Activated CD4-positive, alpha-beta T cell treated with anti-CD3 and anti-CD28 coated beads for 48 hours (primary cell): Measurements from ENCODE around the gene OSBPL3.
"Not testable (repeated sequence)": the region's sequence is repeated elsewhere in the genome, so short reads cannot be mapped to it uniquely, and the experiment has no call there.

Experiments
- DNase-seq: peaks from one replicate; pipeline ENCODE4 v3.0.0-alpha.2; 2020

OSBPL3 gene

DNA sequence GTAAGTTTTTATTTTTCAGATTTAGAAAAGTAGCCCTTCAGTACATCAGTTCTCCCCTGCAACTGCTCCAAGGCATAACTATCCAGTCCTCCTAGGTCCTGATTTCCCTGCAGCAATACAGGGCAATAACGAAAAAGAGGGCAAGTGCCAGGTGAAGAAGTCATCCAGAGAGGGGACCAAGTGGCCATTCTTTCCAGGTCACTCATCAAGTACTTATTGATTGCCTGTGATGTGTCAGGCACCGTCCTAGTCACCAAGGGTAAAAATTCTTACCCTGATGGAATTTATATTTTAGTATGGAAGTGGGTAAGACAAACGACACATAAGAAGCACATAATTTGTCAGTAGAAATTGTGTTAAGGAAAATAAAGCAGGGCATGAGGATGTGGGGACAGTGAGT lies 155.6 kb downstream of the OSBPL3 start:
- no peak for DNase-seq

DNA sequence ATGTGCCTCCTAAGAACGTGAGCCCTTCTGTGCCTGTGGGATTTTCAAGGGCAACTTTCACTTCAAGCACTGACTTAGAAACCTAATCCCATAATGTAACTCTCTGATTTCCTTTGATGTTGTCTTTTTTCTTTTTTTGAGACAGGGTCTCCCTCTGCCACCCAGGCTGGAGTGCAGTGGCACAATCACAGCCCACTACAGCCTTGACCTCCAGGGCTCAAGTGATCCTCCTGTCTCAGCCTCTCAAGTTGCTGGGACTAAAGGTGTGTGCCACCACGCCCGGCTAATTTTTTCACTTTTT lies 158.3 kb downstream of the OSBPL3 start:
- DNase-seq: no peak

DNA sequence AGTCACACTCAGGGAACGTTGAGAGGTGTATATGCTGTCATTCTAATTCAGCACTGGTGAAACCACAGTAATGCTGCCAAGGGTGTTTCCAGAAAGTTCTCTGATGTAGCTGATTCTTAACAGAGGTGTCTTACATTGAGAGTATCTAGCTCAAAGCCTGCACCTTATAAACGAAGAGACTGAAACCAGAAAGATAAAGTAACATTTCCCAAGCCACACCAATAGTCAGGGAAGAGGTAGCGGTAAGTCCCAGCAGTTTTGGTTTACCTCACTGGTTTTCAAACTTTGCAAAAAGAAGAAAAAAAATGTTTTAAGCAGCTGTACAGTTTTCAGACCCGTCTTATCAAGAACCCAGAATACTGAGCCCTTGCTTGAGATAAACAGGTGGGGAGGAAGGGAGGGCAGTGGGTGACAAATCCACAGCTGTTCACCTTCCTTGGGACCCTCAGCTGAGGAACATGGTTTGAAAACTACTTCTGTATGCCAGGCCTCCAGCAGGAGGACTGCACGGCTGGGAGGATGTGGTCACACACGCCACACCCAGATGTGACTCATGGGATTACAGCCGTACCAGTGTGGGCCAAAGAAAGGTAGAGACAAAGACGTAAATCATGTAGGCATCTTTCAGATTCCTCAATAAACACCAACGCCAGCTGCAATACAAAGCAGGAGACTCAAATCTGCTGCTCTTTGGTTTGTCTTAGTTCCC lies 158.8 kb downstream of the OSBPL3 start:
- peak; percentile 87 for DNase-seq

DNA sequence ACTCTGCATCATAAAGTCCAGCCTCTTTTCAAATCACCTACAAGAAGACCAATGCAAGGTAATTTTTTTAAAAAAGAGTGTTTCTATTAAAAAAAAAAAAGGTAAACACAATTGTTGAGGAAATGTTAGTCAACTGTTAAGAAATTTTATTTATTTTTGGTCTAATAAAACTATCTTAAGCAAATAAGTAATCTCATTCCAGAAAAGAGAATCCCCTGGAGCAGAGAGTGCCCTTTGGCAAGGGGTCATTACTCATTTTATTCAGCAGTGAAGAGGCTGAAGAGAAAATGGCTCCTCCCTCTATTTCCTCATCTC lies 159.3 kb downstream of the OSBPL3 start:
- no peak for DNase-seq

DNA sequence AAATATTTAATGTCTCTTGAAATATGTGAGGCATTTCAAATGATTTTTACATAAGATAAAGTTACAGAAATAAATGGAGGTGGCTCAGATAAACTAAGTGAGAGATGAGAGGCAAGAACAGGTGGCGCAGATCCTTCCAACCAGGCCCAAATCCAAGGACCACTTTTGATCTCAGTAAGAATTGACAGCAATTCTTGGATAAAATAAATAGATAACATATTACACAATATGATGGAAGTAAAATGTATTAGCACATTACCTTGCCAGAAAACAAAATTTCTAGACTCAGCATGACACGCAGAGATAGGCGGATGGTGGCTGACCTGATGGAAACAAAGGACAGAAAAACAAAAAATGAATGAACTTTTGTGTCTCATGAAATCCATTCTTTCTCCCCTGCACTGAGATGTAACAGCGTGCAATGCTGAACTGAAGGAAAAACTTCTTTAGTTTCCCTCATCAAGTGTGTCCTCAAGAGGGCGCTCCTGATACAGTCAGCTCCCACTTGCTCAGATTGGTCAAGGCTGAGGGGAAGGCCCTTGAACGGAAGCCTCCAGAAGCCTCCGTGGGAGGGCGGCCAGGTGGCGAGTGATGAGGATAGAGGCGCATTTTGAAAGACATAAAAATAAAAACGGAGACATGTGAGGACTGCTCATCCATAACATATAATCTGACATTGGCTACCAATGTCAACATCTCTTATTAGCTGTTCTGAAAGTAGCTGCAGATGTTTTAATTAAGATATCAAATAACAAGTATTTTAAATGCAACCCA lies 159.9 kb downstream of the OSBPL3 start:
- peak; percentile 83 for DNase-seq

DNA sequence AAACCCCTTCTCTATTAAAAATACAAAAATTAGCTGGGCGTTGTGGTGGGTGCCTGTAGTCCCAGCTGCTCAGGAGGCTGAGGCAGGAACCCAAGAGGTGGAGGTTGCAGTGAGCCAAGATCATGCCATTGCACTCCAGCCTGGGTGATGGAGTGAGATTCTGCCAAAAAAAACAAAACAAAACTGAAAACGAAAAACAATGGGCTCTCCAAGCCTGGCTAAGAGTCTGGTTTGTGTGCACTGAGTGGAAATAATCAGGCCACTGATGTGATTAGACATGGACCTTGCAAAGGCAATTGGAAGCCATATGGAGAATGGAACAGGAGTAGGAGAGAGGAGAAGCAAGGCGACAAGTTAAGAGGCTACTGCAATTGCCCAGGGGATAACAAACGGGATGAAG lies 162.6 kb downstream of the OSBPL3 start:
- no peak for DNase-seq

DNA sequence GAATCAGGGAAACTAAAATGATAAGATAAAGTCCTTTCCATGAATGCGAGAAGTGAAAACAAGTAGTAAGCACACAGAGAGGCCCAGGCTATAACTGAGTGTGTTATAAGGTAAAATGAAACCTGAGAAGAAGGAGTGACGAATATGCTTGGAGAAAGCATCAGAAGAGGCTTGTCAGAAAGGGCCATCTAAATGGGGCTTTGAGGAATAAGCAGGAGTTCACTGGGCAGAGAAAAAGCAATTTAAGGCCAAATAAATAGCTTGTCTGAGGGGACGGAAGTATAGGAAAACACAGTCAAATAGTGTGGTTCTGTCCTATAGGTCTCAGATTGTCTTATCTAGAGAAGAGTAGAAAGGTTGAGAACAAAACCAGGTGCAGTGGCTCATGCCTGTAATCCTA lies 163.1 kb downstream of the OSBPL3 start:
- no peak for DNase-seq

DNA sequence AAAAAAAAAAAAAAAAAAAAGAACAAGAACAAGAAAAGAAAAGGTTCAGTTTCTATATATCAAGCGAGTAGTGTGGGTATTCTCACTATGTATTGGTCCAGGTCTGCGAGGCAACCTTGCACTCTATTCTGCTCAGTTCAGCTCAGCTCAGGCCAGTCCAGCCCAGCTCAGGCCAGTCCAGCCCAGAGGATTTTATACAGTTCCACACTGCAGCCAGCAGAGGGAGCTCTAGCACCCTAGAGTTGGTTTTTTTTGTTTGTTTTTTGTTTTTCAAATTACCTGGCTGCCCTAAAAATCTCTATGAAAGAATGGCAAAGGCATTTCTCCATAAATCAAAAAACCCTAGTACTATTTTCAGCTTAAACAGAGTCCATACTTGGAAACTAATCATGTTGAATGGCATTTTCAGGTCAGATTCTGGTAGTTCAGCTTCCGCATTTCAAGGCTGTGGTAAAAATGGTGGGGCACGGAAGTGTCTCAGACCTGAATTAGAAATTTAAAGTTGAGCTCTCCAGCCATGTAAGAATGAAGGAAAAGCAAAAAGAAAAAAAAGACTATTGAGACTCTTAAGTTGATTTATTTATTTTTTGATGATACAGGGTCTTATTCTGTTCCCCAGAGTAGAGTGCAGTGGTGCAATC lies 167.6 kb downstream of the OSBPL3 start:
- peak; percentile 52 for DNase-seq

DNA sequence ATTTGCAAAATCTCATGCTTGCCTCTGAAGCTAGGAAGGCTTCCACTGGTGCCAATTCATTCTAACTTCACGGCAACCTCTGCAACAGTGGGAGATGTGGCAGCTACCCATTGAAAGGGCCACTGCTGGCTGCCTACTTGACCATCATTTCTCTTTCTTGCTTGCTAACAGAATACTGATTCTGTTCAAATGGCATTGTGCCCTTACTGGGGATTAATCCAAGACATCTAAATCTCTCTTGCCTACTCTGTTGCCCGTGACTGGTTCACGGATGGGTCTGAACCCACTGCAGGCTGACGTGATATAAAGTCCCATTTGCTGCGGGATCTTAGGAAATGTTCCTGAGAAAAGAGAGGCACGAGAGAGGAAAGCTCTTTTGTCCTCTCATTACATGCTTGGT lies 171.5 kb downstream of the OSBPL3 start:
- no peak for DNase-seq

DNA sequence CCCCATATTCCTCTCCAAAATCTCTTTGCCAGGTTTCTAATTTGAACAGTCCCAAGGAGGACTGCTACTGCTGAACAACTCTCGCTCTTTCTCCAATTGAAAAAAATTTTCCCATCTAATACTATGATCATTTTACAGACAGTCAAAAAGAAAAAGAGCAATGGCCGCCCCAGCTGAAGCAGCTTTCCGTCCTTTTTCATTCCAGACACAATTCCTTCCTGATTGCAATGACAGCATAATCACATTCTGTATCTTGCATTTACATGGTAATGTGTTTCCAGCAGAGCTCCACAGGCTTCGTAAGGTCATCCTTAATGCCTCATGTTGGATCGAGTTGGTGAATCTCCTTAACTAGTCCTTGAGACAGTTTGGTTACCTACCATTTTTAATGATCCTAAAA lies 177.7 kb downstream of the OSBPL3 start:
- no peak for DNase-seq

DNA sequence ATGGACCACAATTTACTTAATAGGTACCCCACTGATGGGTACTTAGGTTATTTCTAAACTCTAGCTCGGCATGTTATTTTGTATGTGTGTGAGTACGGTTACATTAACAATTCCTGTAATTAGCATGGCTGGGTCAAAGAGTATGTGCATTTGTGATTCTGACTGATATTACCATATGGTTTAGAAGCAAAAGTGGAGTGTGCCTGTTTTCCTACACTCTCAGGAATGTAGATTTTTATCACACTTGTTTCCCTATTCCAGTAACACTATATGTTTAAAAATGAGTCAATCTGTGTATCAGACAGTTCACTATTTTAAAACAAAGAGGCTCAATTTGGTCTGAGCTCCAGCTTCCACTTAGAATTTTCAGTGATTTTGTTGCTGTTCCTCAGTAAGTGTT lies 178.1 kb downstream of the OSBPL3 start:
- no peak for DNase-seq

DNA sequence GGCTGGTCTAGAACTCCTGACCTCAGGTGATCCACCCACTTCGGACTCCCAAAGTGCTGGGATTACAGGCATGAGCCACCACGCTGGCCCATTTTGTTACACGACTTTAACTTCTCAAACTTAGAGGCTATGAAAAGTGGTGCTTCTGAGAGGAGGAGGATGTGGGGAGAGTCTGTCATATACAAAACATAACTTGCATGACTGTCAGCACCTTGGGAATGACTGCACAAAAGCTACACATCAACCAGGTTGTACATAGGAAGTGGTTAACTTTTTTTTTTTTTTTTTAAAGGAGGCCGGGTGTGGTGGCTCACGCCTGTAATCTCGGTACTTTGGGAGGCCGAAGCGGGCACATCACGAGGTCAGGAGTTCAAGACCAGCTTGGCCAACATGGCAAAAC lies 179.3 kb downstream of the OSBPL3 start:
- no peak for DNase-seq

DNA sequence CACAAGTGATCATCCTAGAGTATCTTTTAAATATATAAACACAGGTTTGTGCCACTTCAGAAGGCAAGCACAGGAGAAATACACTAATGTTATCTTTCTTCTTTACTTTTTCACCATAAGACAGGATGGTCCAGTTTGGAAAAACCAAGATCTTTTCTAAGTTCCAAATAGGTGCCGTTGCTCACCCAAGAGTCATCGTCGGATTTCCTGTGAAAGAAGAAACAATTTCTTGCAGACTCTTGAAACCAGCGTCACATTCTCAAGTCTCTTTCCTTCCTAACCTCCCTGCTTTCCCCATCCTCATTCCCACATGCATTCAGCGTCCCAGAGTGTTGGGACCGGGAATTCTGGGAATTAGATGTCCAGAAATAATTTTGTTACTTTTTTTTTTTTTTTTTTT lies 179.9 kb downstream of the OSBPL3 start:
- no peak for DNase-seq

DNA sequence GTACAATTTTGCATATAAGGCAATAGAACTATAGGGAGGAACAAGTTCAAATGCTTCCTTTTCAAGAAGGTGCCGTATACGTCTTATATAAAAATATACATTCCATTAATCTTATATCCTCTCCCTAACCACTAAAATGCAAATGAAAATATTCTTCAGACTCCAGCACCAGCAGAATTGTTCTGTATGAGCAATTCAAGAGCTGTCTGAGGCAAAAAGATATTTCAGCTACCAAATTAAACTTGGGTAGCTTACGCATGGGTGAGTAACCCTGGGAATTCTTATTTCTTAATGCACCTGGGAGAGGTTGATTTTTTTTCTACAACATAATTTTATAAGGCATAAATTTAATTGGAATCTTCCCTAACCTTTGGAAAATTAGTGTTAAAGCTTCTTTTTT lies 180.5 kb downstream of the OSBPL3 start:
- DNase-seq: no peak

DNA sequence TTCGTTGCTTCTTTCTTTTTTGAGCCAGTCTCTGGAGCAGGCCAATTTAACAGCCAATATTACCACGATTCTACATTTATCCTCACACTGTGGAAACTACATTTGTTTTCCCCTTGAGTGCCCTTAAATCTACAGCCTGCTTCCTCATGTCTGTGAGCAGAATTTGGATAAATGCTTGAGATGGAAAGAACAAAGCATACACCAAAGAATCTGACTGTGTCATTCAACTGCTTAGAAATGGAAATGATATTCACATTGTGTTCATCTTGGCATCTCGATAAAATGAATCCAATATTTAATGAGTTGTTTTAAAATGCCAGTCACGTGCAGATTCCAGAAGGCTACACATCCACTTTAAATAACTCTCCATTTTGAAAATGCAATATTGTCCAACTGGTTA lies 181.7 kb downstream of the OSBPL3 start:
- no peak for DNase-seq

DNA sequence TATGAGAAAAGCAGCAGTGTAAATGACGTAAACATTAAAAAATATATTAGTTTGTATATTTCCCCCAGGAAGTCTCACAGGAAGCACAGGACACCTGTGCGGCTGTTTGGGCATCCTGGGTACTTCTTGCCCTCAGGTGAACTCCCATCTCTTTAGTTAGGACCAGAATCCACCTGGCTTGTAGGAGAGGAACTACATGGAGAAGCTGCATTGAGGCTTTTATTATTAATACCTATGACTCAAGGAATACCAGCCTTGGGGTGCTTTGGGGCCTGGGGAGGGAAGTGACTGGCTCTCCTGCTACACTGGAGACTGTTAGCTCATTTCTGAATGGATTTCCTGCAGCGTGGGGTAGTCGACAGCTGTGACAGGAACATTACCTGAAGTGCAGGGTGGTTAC lies 182.7 kb downstream of the OSBPL3 start:
- no peak for DNase-seq

DNA sequence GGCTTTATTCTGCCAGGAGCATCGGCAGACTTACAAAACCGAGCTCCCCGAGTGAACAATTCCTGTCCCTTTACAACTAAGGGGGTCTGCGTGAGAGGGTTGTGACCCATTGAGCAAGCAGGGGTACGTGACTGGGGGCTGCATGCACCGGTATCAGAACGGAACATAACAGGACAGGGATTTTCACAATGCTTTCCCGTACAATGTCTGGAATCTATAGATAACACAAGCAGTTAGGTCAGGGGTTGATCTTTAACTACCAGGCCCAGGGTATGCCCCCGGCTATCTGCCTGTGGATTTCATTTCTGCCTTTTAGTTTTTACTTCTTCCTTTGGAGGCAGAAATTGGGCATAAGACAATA lies 184.6 kb downstream of the OSBPL3 start:
- no peak for DNase-seq

DNA sequence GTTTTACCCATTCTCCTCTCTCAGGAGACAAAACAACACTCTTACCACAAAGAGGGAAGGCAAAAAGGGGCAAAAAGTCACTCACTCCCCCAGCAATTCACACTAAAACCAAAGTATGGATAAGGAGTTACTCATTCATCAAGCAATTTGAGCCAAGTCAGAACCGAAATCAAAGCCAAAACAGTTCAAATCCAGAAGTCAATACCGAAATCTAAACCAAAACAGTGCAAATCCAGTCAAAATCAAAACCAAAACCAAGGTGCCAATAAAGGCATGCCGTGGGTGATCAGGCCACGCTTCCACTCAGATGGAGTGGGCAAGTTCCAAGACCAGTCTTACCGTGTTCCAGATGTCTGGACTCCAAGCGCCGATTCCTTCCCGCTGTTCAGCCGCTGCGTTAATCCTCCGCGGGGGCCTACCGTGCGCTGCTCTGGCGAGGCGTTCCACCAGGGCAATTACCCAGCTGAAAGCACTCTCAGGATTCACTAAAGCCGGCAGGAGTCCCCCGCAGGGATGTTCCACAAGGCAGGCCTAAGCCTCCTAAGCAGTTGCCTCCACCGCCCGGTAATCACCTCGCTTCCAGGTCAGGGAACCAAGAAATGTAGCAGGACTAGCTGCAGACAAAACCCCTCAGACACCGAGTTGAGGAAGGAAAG lies 185.1 kb downstream of the OSBPL3 start:
- DNase-seq: not testable (repeated sequence)

DNA sequence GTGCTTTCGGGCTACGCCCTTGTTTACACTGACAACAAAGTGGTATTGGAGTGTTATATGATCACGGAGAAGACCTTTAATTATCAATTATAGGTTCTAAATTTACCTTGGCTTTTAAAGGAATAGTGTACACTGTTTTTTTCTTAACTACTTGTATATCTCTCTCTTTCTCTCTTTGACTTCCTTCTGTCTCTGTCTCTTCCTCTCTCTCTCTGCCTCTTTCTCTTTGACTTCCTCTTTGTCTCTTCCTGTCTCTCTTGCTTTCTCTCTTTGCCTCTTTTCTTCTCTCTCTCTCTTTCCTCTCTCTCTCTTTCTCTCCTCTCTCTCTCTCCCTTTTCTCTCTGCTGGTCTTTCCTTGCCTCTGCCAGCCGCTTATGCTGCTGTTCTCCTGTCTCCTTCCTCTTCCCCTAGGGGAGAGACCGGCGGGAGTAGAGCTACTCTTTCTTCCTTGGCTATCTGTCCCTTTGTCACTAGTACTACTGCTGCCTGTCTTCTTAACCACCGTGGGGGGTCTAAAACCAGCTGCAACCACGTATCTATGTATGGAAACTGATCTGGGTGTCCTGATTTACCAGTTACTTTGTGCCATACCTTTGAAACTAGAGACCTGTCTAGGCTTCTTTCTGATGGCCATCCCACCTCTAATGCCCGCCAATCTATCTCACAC lies 185.9 kb downstream of the OSBPL3 start:
- DNase-seq: no peak

DNA sequence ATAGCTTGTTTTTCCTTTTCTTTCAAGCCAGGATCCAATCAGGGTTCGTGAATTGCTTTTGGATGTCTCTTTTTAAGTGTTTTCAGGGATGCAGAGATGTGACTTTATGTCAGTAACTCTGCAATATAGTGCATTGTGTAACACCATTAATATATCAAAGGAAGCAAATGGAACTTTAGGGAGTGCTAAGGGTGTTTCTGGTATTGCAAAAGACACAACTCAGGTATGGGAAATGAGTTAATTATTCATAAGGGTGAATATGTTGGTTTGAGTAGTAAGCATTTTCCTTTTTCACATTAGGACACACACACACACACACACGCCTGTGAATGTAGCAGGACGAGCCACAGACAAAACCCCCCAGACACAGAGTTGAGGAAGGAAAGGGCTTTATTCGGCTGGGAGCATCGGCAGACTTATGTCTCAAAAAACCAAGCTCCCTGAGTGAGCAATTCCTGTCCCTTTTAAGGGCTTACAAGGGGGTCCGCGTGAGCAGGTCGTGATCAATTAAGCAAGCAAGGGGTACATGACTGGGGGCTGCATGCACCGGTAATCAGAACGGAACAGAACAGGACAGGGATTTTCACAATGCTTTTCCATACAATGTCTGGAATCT lies 190.9 kb downstream of the OSBPL3 start:
- DNase-seq: no peak

DNA sequence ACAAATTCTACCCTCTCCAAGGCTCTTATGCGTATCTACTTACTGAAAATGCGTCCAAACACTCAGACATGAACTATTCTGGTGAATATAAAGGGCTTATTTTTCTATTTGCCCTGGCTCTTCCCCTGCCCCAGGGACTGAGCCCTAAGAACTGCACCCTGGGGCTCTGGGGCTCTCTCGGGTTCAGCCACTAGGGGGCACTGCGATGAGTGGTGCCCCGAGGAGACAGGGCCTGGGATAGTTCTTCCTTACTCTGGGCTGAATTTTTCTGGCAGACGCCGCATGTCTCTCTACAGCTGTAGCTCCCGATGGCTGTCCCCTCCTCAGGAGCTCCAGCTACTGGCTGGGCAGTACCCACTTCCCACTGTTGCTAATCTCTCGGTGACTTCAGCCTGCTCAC lies 191.9 kb downstream of the OSBPL3 start:
- DNase-seq: no peak

DNA sequence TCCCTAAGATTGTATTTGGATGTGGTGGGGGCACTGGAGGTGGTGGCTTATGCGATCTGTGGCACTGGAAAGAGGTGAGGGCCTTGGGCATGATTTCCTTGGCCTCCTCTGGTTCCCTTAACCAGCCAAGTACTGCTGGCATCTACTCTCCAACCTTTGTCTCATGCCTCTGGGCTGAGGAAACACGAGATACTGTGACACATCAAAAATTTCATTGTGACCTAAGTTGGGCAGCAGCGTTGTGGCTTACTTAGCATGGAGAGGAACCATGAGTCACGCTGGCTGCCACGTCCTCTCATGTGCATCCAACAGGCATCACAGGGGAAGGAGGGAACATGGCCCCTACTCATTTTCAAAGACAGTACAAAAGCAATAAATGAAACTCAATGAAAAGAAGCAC lies 193.0 kb downstream of the OSBPL3 start:
- DNase-seq: peak; percentile 38

DNA sequence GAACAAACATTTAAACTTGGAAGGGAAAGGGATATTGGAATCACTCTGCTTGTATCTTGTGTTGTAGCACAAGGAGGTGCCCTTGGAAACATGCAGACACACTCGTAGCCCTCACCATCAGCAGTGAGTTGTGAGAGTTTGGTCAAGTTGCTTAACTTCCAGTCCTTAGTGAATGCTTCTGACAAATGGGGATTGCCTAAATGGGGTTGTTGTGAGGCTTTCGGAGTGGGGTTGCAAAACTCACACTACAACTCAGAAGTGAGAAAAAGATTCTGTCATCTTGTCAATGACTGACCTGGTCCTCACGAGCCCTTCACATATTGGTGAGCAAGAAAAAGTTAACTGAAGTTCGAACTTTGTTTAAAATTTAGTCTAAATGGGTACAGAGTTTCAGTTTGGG lies 193.7 kb downstream of the OSBPL3 start:
- DNase-seq: no peak
